Measurements from ENCODE around the gene ASMTL.

- TF ChIP-seq POLR2A (IDR thresholded peaks at IDR 0.05) (no peak), POLR2AphosphoS5 (IDR thresholded peaks at IDR 0.05) (no peak)
These were observed 11.6 kb upstream of the ASMTL start for GRCh38 chrX:1464041-1464970.
